ENCODE data around the gene A2ML1.

The A2ML1 gene

GRCh38 chr12:8831116-8831515, 8.7 kb downstream of the A2ML1 start:
- POLR2A ChIA-PET (ENCODE audit: low non-redundant PET): interaction anchor here (0.7 kb wide), 1 partner anchor 219 kb away, joined by 3 read pairs; no protein-coding TSS in a partner anchor
- CTCF ChIA-PET: no interaction called here
- H3K27ac ChIP-seq: no peak overlapping the region
- no peak for DNase-seq (ENCODE audit: low spot score)
- no peak for TF ChIP-seq CTCF (conservative IDR thresholded peaks at IDR 0.05; ENCODE audit: low read depth)

- no peak for DNase-seq (ENCODE audit: low spot score)
- ChIA-PET CTCF (no interaction called here), POLR2A (ENCODE audit: low non-redundant PET) (no interaction called here)
Measured at GRCh38 chr12:8832500-8832899, 10.1 kb downstream of the A2ML1 start.

GRCh38 chr12:8834230-8834629, 11.8 kb downstream of the A2ML1 start:
- ChIA-PET POLR2A (ENCODE audit: low non-redundant PET) (no interaction called here), CTCF (no interaction called here)
- TF ChIP-seq CTCF (conservative IDR thresholded peaks at IDR 0.05; ENCODE audit: low read depth): no peak
- no peak overlapping the region for H3K27ac ChIP-seq
- DNase-seq (ENCODE audit: low spot score): no peak

More at GRCh38 chr12:8832500-8832899, 10.1 kb downstream of the A2ML1 start:
- H3K27ac ChIP-seq: no peak overlapping the region
- no peak for TF ChIP-seq CTCF (conservative IDR thresholded peaks at IDR 0.05; ENCODE audit: low read depth)

GRCh38 chr12:8837291-8837690, 14.9 kb downstream of the A2ML1 start:
- ChIA-PET CTCF (no interaction called here), POLR2A (ENCODE audit: low non-redundant PET) (no interaction called here)
- no peak for TF ChIP-seq CTCF (conservative IDR thresholded peaks at IDR 0.05; ENCODE audit: low read depth)
- H3K27ac ChIP-seq: no peak overlapping the region
- no peak for DNase-seq (ENCODE audit: low spot score)

GRCh38 chr12:8840321-8840720, 17.9 kb downstream of the A2ML1 start:
- CTCF ChIA-PET: interaction anchor here (0.6 kb wide), 1 partner anchor 29 kb away, joined by 3 read pairs; no protein-coding TSS in a partner anchor

GRCh38 chr12:8840938-8841633, 18.7 kb downstream of the A2ML1 start:
- ChIA-PET CTCF (interaction anchor here (0.6 kb wide), 1 partner anchor 29 kb away, joined by 3 read pairs; no protein-coding TSS in a partner anchor), POLR2A (ENCODE audit: low non-redundant PET) (no interaction called here)
- H3K27ac ChIP-seq: no peak overlapping the region

More at GRCh38 chr12:8840321-8840720, 17.9 kb downstream of the A2ML1 start:
- no peak for TF ChIP-seq CTCF (conservative IDR thresholded peaks at IDR 0.05; ENCODE audit: low read depth)
- POLR2A ChIA-PET (ENCODE audit: low non-redundant PET): no interaction called here
- no peak overlapping the region for H3K27ac ChIP-seq
- DNase-seq (ENCODE audit: low spot score): no peak

More at GRCh38 chr12:8840938-8841633, 18.7 kb downstream of the A2ML1 start:
- no peak for DNase-seq (ENCODE audit: low spot score)
- TF ChIP-seq CTCF (conservative IDR thresholded peaks at IDR 0.05; ENCODE audit: low read depth): no peak
